ENCODE measurements around the gene SLC25A41. TPM values are rescaled to one million over a fixed set of nuclear protein-coding genes. Genes with fewer than 3 reads are reported as not detected.

SLC25A41 gene
- total RNA-seq, 1 donor from 2014 or later: not detected

GRCh38 chr19:6425732-6426620, 7.6 kb downstream of the SLC25A41 start:
- peak; percentile 28 for DNase-seq

DNA sequence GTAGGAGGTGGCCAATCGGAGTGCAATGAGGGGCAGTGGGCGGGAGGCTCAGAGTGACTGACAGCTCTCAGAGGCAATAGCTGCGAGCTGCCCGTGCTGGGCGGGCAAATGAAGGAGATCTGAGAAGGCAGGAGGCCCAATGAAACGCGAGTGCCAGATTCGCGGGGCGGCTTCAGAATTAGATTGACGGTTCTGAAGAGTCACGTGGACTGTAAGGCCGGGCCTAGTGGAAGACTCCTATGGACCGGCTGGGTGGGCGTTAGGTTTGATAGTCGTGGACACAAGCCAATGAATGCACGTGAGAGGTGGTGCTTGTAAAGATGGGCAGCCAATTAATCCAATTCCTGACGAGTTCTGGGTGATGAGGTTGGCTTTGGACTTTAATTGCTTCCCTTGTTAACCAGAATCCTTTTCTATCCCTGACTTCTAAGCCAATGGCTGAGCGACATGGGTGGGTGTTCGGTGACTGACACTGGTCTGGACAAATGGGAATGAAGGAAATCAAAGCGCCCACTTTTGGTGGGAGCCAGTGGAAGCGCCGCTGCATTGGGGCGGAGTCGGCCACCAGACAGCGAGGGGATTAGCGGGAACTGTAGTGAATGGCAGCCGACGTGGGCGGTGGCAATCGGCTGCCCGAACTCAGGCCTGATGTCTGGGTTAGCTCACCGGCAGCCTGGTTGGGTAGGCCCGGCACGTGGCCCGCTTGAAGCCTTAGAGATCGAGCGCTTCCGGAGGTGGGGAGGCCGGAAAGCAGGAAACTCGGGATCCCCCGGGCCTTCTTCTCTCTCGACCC, 8.4 kb downstream of the SLC25A41 start:
- peak; percentile 100 for DNase-seq

- DNase-seq: peak; percentile 41
These were observed 9.2 kb downstream of the SLC25A41 start, which contains the start of gene KHSRP for GRCh38 chr19:6424195-6424938. TSS of gene KHSRP (minus strand) at chr19:6424811. CDS start at chr19:6424701, 110 bp downstream.

DNA sequence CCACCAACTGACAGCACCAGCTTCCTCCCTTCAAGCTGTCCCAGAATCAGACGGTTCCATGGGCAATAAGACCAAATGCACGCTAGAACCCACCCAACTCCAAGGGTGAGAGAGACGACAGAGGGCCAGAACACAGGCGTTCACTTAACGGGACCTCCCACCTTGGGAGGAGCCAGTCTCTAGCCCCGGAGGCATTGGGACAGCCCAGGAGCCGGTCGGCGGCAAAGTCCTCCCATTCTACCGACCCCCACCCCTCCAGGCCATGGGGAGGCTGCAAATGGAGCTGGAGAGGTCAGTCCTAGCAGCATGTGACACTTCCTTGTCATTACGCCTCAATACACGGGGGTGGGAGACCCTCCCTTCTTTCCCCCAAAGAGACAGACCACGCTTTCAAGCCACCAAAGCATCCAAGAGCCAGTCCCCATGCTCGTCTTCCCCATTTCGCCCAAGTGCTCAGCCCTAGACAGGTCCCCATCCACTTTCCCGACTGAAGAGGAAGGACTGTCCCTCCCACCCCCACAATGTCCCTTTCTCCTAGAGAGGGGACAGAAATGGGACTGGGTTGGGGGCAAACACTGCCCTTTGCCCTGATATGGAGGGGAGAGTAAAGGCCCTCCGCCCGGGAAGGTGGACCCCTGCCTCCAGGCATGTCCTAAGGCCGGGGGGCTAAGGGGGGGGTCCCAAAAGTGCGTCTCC, 9.9 kb downstream of the SLC25A41 start:
- DNase-seq: peak; percentile 71

DNA sequence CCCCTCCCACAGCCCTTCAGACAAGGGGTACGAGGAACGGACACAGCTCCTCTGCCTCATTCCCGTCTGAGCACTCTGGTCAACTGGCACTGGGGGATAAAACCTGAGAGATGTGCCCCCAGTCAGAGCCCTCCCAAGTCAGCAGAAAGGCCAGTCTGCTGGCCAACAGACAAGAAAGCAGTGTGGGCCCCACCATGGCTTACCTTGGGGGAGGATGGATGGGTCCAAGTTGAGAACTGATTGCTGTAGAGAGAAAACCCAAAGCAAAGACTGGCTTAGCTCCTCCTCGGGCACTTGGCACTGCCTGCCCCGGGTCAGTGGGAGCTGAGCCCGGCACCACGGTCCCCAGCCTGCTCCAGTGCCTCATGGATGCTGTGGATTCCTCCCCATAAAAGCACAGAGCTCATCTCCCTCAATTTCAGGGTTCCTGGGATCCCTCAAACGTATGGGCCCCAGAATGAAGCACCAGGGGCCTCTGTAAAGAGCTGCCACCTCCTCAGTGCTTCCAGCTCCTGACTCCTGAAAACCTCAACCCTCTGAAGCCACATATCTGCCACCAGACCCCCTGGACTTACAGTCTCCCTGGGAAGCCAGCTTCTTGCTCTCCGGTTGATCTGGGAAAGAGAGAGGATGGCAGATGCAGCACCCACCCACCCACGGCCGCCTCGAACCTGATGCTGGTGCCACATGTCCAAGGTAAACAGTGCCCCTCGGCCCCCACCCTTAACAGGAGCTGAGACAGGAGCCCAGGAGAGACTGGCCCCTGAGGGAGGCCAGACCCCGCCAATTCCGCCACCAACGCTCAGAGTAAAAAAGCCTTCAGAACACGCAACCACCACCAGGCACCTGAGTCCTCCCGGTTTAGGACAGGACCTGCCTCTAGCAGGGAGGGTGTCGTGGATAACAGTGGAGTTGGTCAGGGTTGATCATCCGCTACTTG, 12.2 kb downstream of the SLC25A41 start:
- no peak for DNase-seq

DNA sequence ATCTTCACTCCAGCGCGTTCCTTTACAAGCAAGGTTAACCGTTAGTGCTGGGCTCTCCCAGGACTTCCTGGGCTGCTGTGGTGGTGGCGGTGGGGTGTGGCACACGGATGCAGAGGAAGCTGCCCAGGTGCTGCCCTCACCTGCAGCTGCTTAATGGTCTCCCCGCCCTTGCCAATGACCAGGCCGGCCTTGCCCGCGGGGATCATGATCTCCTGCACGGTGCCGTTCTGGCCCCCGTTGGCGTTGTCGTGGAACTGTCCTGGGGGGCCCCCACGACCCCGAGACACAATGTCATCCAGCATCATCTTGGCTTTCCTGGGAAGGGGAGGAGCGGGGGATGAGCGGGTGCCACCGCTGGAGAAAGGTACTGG, 15.0 kb downstream of the SLC25A41 start:
- no peak for DNase-seq

DNA sequence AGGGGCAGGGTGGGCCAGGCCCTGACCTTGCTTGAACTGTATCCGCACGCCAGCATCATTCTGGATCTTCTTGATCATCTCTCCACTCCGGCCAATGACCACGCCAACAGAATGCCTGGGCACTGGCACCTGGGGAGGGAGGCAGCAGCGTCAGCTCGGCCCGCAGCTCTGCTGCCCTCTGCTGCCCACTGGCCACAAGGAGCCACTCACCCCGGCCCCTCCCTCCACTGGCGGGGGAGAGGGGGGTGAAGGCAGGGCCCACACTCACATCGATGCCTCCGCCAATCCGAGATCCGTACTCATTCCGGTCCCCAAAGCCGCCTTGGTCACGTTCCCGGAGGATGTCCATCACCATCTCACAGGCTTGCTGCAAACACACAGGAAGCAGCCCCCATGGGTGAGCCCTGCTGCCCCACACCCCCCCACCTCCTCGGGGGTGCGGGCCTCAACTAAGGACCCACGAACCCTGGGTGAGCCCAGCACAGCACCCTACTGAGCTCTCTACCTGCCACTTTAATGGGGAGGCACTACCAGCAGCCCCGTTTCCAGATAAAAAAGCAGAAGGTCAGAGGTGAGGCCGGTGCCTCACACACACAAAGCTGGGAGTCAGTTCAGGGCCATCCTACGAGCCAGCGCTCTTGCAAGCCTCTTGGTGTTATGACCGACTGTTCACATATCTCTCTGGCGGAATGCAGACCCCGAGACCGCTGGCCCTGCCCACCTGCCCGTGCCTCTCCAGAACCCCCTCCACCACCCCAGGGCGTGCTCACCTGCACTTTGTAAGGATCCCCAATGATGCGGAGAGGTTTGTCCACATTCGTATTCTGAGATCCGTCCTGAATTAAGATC, 15.6 kb downstream of the SLC25A41 start:
- DNase-seq: peak; percentile 61

- no peak for DNase-seq
These were observed 16.7 kb downstream of the SLC25A41 start for GRCh38 chr19:6416658-6417405.

DNA sequence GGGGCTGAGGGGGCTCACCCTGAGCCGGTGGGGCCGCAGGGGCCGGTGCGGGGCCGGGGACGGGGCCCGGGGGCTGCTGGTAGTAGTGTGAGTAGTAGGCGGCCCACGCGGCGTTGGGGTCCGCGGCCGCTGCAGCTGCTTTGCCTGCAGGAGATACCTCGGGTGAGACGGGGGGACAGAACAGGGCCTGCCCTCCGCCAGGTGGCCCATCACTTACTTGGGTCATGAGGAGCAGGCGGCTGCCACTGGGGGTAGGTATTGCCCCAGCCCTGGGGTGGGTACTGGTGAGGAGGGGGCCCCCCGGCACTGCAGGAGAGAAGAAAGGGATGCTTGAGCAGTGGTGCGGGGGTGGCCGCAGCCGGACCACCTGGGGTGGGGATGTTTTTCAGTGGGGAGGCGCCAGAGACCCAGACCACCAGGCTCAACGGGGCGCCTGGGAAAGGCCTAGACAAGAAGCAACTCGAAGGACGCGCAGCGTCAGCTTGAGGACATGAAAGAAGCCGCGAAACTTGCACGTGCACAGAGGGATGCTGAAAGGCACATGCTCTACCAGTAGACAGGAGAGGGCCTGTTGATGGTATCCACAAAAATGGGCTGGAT, 17.9 kb downstream of the SLC25A41 start:
- DNase-seq: no peak

DNA sequence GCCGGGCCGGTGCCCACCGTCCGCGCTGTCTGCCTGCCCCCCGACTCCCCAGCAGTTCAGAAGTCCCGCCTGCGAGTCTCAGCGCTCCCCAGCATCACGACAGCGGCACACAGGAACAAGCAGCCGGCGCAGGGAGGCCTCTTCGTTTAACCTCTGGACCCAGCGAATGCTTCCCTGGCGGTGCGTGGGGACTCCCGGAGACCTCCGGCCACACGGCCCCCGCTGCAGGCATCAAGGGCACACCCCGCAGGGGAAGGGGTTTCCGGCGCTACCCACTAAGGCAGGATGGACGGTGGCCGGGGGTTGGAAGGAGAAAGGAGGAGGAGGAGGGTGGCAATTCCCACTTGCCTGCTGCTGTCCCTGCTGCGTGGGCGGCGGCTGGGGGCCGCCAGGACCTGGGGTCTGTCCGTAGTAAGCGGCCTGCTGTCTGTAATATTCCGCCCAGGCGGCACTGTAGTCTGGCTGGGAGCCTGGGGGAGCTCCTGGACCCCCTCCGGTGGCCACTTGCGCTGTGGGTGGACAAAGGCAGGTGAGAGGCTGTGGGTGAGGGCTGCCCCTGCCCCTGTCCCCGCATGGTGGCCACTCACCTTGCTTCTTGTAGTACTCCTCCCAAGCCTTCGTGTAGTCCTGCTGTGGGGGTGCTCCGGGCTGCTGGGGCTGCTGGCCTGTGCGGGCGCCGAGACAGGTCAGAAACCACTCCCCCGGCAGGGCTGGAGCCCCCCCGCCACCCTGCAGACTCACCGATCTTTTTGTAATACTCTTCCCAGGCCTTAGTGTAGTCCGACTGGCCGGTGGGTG, 18.6 kb downstream of the SLC25A41 start:
- no peak for DNase-seq

GRCh38 chr19:6413721-6414643, 19.6 kb downstream of the SLC25A41 start:
- DNase-seq: no peak

- DNase-seq: no peak
These were observed 20.3 kb downstream of the SLC25A41 start for GRCh38 chr19:6413291-6413690.

DNA sequence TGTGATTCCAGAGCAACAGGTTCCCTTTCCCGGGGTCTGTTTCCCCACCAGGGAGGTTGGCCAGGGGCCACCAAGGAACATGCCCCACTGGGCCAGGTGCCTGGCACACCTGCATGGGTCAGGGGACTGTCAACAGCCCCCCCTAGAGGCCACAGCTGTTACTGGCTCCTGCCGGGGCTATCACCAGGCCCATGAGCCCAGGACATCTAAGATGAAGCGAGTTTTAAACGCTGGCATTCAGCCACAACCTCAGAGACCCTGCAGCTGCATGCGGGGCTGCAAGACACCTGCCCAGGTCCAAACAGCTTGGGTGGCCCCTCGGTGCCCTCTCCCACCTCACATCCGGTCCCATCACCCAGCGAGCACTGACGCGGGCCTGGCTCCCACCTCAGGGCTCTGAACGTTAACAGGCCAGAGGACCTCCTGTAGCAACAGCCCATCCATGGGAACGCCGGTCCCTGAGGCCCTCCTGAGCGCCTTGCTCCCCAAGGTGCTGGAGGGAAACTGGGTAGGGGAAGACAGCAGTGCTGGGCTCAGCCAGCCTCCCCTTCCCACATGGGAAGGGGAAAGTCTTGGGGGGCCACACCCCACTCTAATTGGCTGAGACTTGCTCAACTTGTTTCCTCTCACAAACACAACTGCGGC, 21.0 kb downstream of the SLC25A41 start:
- DNase-seq: peak; percentile 53

GRCh38 chr19:6412061-6412446, 21.5 kb downstream of the SLC25A41 start:
- DNase-seq: no peak

GRCh38 chr19:6409346-6409745, 24.2 kb downstream of the SLC25A41 start:
- DNase-seq: no peak

DNA sequence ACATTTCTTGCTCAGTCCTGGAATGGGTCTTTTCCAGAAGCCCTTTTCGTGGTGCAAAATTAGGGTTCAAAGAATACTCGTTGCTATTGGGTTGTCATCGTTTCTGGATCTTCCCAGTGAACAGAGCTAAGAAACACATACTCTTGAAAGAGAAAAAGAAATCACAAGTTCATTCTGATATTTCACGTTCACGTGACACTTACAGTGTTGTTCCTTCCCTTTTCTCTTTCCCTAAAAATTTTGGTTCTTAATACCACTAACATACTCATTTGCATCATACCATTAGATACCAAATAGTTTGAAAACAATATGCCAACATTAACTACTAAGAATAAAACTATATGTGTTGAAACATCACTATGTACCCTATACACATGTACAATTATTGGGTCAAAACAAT, 27.2 kb downstream of the SLC25A41 start:
- DNase-seq: no peak

Data from dermis blood vessel endothelial cell (primary cell).